Hypothalamus (tissue), 51 donors: ENCODE measurements around the gene DPP6.

Experiments
- DNase-seq, 51 donors: peaks; one replicate each; lab custom pipeline; 2025; lab: John Stamatoyannopoulos, UW

The DPP6 gene

DNA sequence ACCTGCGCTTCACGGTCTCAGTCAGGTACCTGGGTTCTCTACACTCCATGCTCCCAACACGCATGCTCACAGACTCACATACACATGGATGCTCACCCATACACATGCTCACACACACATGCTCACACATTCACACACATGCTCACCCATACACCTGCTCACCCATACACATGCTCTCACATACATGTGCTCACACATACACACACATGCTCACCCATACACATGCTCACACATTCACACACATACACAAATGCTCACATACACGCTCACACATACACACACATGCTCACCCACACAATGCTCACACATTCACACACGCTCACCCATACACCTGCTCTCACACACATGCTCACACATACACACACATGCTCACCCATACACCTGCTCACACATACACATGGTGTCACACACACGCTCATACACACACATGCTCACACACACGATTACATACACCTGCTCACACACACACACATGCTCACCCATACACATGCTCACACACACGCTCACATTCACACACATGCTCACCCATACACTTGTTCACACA is 830.8 kb downstream of the DPP6 start:
- no peak for DNase-seq

- no peak for DNase-seq
These were observed 832.2 kb downstream of the DPP6 start for GRCh38 chr7:154884348-154884920.

DNA sequence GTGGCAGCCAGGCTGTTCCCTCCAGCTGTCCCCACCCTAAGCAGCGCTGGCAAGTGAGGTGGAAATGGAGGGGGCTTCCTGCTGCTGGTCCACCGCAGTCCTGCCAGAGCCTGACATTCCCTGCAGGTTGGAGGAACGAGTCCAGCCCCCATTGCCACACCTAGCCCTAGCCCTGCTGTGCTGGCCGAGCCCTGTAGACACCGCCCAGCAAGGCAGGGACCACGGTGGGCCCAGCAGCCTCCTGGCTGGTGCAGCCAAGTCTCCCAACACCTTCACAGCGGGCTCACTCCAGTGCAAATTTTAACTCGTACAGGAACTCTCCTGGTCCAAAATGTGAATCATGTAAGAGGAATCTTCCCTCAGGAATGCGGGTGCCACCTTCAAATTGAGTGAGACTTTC is 834.4 kb downstream of the DPP6 start:
- no peak for DNase-seq

GRCh38 chr7:154888690-154889089 is 836.5 kb downstream of the DPP6 start:
- DNase-seq, result no peak

DNA sequence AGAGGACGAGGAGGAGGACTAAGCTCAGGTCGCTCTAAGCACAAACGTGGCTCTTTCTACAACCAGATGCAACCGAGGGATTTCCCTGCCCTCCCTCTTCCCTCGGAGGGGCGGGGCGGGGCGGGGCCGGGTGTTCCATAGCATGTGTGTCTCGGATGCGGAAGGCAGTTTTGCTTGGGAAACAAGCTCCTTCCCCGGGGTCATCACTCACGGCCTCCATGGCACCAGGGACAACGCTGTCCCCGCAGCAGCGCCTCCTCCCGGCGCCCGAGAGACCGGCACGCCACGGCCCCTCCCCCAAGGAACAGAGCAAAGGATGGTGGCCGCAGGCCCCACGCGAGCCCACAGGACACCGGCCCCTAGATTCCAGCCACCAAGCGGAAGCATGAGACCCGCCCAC is 840.3 kb downstream of the DPP6 start:
- no peak for DNase-seq

- DNase-seq, result no peak
These were observed 843.9 kb downstream of the DPP6 start for GRCh38 chr7:154896076-154896475.

DNA sequence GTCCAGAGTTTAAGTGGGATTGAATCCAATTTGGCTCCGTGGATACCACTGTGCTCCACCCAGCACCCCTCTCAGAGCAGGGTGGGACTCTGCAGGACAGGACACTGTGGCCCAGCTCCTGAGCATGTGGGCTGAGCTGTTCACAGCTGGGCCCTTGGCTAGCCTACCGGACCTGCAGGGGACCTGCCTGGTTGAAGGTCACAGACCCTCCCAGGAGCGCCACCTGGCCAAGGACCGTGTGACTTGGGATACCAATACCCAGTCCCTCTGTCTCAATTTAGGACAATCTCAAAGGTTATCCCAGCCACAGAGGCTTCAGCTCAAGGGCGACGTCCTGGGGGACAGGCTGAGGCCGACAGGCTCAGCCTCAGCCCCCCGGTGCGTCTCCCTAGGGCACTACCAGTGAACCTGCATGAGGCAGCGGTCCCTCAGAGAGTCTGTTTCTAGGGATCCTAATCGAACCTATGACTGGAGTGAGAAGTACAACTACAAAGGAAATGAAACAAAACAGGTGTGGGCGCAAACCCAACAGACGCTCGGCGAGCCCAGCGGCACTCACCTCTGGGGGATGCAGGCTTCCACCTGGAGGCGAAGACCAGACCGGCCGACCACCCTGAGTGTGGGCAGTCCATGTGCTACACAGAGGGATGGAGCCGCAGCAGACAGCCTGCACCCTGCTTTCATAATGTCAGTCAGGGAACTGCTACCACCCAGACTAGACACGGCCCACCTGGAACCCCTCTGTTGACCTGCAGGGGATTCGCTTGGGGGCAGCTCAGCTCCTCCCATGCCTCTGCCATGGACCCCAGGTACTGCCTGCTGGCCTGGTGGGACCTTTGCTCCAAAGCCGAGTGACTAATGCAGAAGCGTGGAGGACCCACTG is 847.0 kb downstream of the DPP6 start:
- no peak for DNase-seq

- no peak for DNase-seq
These were observed 847.7 kb downstream of the DPP6 start for GRCh38 chr7:154899862-154900261.

- peak in 13 of 51 donors; percentile 10 to 64 (median 31) for DNase-seq
These were observed 850.4 kb downstream of the DPP6 start for GRCh38 chr7:154902600-154903082.

- peak in 9 of 51 donors; percentile 11 to 64 (median 32) for DNase-seq
These were observed 851.0 kb downstream of the DPP6 start for GRCh38 chr7:154903083-154903731.

- no peak for DNase-seq
These were observed 852.9 kb downstream of the DPP6 start for GRCh38 chr7:154905146-154905545.

GRCh38 chr7:154905615-154906014 is 853.4 kb downstream of the DPP6 start:
- no peak for DNase-seq

- no peak for DNase-seq
These were observed 854.0 kb downstream of the DPP6 start for GRCh38 chr7:154906201-154906600.

- DNase-seq, result no peak
These were observed 854.6 kb downstream of the DPP6 start for GRCh38 chr7:154906736-154907355.

- no peak for DNase-seq
These were observed 855.7 kb downstream of the DPP6 start for GRCh38 chr7:154907651-154908620.

DNA sequence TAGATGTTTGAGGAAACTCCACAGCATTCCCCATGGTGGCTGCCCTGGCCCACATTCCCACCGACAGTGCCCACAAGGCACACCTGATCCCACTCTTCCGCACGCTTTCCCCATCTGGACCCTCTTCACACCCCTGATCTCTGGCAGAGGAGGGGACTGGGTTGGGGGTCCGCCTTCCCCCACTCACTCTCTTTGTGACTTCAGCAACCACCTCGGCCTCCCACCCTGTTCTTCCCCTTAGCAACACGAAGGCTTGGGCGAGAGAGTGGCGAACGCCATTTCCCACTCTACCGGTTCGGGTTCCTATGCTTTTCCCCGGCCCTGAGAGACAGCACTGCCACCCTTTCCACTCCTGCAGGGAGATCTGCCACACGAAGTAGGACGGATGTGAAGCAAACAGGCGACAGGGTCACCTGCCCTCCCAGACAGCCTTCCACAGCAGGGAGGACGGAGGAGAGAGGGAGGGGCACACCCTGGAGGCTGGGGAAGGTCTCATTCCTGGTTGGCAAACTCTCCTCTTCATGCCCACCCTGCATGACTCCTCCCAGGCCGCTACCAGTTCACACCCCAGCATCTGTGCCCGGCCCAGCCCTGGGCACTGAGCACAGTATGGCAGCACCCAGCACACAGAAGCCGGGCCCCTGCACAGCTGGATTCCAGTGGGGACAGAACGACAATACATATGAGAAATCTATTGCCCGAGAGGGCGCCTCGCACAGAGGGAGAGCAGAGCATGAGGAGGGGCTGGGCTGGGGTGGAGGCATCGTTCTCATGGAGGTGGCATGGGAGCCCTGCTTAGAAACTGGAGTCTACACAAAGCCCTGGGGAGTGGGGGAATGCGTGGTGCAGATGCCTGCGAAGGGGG is 857.3 kb downstream of the DPP6 start:
- DNase-seq, result no peak

GRCh38 chr7:154910125-154910524 is 857.9 kb downstream of the DPP6 start:
- no peak for DNase-seq

DNA sequence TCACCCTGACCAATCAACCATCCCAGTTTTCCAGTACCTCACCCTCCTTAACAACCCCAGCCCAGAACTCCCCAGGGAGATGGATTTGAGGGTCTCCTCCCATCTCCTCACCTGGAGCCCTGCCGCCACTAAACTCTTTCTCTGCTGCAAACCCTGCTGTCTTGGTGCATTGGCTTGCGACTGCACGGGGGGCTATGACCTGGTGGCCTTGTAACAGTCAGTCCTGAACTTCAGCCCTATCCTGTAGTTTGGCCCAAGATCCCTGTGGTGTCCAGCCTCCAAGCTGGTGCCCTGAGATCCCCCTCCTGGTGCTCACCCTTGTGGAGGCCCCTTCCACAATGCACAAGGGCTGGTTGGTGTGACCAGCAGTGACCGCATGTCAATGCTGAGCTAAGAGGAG is 858.8 kb downstream of the DPP6 start:
- no peak for DNase-seq

- no peak for DNase-seq
These were observed 859.2 kb downstream of the DPP6 start for GRCh38 chr7:154911411-154911810.
